Cortex of kidney (tissue), 1 donor: Measurements from ENCODE around the gene HSPG2.
"Not testable (repeated sequence)": the region's sequence is repeated elsewhere in the genome, so short reads cannot be mapped to it uniquely, and the experiment has no call there.

ENCODE experiments used
- DNase-seq: peaks from one replicate; lab custom pipeline; 2025; lab: John Stamatoyannopoulos, UW

HSPG2 gene

DNA sequence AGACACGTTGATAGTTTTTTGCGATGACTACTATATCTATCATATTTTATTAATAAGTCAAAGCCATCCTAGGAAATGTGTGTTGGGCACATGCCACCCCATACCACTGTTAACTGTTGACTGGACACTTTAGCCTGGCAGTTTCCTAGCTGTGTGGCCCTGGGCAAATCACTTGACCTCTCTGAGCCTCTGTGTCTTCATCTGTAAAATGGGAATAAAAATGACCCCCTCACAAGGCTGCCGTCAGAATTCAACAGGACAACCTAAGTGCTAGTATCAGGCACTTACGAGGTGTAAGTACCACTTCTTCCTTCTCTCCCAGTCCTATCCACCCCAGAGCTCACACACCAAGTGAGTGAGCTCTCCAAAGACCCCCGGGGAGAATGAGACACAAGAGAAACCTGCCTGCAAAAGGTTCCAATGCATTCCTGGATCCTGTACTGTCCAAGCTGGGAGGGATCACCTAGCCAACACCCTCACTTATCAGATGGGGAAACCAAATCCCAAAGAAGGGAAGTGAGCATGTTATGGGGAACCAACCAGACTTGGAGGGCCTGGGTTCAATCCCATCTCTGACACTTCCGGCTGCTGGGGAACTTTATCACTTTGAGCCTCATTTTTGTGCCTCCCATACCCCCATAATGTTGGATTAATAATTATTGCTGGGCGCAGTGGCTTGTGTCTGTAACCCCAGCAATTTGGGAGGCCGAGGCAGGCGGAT lies 24.9 kb downstream of the HSPG2 start:
- DNase-seq: no peak

- no peak for DNase-seq
These were observed 25.7 kb downstream of the HSPG2 start for GRCh38 chr1:21911205-21912001.

GRCh38 chr1:21910558-21911204 lies 26.4 kb downstream of the HSPG2 start:
- DNase-seq: no peak

- no peak for DNase-seq
These were observed 27.2 kb downstream of the HSPG2 start for GRCh38 chr1:21909787-21910503.

GRCh38 chr1:21909286-21909759 lies 27.8 kb downstream of the HSPG2 start:
- no peak for DNase-seq

DNA sequence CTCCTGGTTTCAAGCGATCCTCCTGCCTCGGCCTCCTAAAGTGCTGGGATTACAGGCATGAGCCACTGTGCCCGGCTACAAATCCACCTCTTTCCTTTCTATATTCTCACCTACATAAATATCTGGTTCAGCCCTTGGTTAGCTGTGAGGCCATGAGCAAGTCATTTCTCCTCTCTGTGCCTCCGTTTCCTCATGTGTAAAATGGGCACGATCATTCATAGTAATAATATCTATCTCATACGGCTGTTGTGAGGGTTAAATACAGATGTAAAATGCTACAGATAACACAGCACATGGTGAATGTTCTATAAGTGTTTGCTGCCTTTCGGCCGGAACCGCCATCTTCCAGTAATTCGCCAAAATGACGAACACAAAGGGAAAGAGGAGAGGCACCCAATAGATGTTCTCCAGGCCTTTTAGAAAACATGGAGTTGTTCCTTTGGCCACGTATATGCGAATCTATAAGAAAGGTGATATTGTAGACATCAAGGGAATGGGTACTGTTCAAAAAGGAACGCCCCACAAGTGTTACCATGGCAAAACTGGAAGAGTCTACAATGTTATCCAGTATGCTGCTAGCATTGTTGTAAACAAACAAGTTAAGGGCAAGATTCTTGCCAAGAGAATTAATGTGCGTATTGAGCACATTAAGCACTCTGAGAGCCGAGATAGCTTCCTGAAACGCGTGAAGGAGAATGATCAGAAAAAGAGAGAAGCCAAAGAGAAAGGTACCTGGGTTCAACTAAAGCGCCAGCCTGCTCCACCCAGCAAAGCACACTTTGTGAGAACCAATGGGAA lies 29.2 kb downstream of the HSPG2 start:
- not testable (repeated sequence) for DNase-seq

- DNase-seq: no peak
These were observed 30.1 kb downstream of the HSPG2 start for GRCh38 chr1:21907079-21907418.

DNA sequence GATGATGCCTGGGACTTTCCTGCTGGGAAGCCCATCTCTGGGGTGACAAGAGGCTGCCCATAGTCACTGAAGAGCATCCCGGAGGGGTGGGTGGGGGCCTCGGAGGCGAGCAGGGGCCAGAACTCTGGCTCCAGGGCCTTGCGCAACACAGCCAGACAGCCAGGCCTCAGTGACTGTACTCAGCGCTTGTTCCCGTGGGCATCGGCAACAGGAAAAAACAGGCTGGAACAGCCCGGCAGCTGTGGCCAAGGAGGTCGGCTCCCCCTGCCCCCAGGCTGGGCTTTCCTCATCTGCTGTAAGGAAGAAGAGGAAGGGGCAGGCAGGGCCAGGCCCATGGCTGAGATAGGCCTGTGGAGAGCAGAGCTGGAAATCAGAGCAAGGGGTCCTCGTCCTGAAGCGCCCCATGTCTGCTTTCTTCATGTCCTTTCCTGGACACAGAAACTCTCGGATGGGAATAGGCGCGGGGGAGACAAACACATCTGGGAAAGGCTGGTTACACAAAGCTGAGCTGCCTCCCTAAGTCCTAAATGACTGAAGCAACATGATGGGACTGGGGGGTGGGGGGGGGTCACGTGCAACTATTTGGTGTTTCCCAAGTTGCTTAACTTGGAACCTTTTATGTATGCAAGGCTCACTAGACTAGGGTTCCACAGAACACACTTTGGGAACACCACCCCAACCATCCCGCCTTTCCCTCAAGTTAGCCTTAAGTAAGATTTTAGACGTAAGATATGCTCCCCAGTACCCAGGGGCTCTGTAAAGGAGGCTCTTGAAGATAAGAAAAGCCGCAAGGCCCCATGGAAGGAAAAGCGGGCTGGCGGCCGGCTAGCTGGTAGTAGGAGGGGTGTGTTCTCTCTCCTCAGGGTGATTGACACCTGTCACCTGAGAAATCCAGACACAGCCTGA lies 30.7 kb downstream of the HSPG2 start:
- DNase-seq: no peak

DNA sequence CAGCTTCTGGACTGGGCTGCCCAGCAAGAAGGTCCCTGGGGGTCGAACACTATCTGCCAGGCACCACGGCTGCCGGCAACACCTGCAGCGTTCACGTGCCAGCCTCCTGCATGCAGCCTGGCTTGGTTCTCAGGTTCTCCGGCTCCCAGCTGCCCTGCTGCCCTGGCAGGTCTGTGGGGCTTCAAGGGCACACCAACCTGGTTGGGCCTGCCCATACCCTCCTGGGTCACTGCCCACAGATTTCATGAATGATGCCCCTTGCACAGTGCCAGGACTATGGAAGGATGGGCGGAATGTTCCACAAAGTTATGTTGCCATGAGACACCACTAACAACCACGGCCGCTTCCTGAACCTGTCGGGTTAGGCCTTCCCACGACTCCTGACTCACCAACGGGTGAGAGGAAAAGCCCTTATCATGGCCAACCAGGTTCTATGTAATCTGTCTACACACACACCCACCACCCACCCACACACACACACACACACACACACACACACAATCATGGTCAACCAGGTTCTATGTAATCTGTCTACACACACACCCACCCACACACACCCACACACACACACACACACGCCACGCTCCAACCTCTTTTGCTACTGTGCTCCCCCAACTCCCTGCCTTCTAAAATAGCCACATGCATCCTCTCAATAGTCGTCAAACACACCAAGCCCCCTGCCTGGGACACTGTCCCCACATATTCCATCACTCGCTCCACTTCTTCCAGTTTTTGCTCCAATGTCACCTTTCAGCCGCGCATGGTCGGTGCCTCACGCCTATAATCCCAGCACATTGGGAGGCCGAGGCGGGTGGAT lies 32.2 kb downstream of the HSPG2 start:
- no peak for DNase-seq

DNA sequence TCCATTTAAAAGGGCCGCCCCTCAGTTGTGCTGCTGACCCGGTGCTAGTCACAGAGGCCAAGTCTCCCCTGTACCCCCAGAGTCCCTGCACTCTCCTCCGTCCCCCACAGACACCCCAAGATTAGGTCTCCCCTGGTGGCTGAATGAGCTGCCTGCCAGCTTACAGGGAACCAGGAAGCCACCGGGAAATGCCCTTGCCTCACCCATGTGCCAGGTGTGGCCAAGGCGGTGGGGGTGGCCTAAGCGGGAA lies 32.7 kb downstream of the HSPG2 start:
- DNase-seq: no peak

DNA sequence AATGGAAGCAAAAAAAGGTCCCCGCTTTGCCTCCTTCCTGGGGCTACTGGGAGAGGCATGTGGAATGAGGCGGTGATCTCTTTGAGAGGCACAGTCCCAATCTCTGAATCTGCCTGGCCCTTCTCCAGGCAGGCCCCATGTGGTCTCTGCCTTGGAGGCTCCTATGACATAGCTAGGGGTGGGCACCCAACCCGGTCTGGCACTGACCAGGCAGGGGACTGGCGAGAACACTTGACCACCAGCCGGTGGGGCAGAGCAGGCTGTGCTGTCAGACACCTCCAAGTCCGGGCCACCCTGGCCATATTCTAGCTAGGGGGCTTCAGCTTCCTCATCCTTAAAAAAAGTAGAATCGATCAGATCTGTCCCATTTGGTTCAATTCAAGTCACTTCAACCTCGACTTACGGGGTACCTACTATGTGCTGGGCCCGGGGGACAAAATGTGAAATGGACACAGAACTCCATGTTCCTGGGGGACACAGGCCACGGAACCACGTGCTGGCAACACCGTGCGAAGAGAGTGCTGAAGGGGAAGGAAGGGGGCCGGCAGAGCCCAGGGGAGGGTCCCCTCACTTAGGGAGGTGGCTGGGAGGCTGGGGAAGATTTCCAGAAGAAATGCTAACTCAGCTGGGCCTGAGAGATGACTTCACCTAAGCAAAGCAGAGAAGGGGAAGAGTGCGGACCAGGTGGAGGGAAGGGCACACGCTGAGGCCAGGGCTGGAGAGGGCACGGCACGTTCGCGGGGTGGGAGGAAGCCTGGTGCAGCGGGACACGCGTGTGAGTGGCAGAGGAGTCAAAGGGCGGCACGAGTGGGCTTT lies 33.3 kb downstream of the HSPG2 start:
- DNase-seq: no peak

- no peak for DNase-seq
These were observed 34.8 kb downstream of the HSPG2 start for GRCh38 chr1:21902026-21903012.

- DNase-seq: no peak
These were observed 35.6 kb downstream of the HSPG2 start for GRCh38 chr1:21901473-21901847.

GRCh38 chr1:21900766-21901472 lies 36.2 kb downstream of the HSPG2 start:
- DNase-seq: no peak

- no peak for DNase-seq
These were observed 37.1 kb downstream of the HSPG2 start for GRCh38 chr1:21899987-21900386.

- no peak for DNase-seq
These were observed 37.8 kb downstream of the HSPG2 start for GRCh38 chr1:21899267-21899810.
